HepG2 (cell line): Measurements from ENCODE around the gene STYX. TPM values are rescaled to one million over a fixed set of nuclear protein-coding genes. Genes with fewer than 3 reads are reported as not detected.

Experiments
- ATAC-seq: fragments of 200-7000 bp; cut with Tn5 transposase; 3 replicates; pipeline ENCODE4 v1.9.1; 2020; ENCODE audit warnings: mild to moderate bottlenecking, moderate library complexity
- BruUV-seq: library from RNA; stranded (reverse); fragments of 400-500 nt; replicated peaks from 2 replicates; lab custom pipeline; 2021; lab: Mats Ljungman, UMichigan
- CTCF ChIA-PET: fragments of 300-600 bp; formaldehyde crosslinking; extraction: SDS; loops from one replicate; lab custom pipeline; 2021; ENCODE audit warnings: low total read pairs, inconsistent platforms, low intra/inter-chr PET ratio; lab: Yijun Ruan, JAX
- POLR2A ChIA-PET: fragments of 350-600 bp; sonication (Branson Sonifier 250); formaldehyde crosslinking; loops from one replicate; lab custom pipeline; 2020; ENCODE audit warnings: antibody characterized with exemption, inconsistent platforms; lab: Yijun Ruan, JAX
- DNase-seq: peaks from one replicate; pipeline ENCODE4 v3.0.0-alpha.2; 2015; ENCODE audit warnings: low spot score
- FAIRE-seq: peaks from 3 replicates; lab custom pipeline; 2011; peaks lifted over from hg19 to GRCh38; lab: Jason Lieb, UNC
- H2AFZ ChIP-seq: one replicate; pipeline ENCODE4 v1.6.1; 2011; ENCODE audit warnings: low read length, inconsistent platforms
- H3K27ac ChIP-seq: fragments of 300-600 bp; 3 replicates; pipeline ENCODE4 v1.8.0; 2011; ENCODE audit warnings: mixed run types, mild to moderate bottlenecking, mixed read lengths, low read length, inconsistent platforms; ENCODE audit not compliant: insufficient read depth; ENCODE audit errors: extremely low read length
- H3K27me3 ChIP-seq, 2 experiments: fragments of 200-600 bp in 1 of 2; 2 replicates in 1 of 2; 3 replicates in 1 of 2; pipeline versions ENCODE4 v1.6.0 to v1.8.0; 2011; ENCODE audit warnings: low read length in 2 of 2, mild to moderate bottlenecking in 2 of 2, moderate library complexity in 2 of 2, inconsistent platforms in 1 of 2; ENCODE audit not compliant: insufficient read depth in 2 of 2, control insufficient read depth in 1 of 2
- H3K36me3 ChIP-seq, 2 experiments: fragments of 200-600 bp in 1 of 2; replicated peaks in 1 of 2; 2 replicates in 1 of 2; 3 replicates in 1 of 2; pipeline versions ENCODE4 v1.5.1 to v1.8.0; 2011; ENCODE audit warnings: low read length in 2 of 2, inconsistent platforms in 1 of 2; ENCODE audit not compliant: insufficient read depth in 2 of 2, control insufficient read depth in 1 of 2
- H3K4me1 ChIP-seq: 2 replicates; pipeline ENCODE4 v1.5.1; 2012; ENCODE audit warnings: low read length, inconsistent platforms; ENCODE audit not compliant: insufficient read depth
- H3K4me2 ChIP-seq: 2 replicates; pipeline ENCODE4 v1.6.0; 2011; ENCODE audit warnings: low read depth, low read length, inconsistent platforms
- H3K4me3 ChIP-seq, 3 experiments: fragments of 200-600 bp in 1 of 3; sonication (generic), shearing (Covaris generic) in 1 of 3; replicated peaks in 1 of 3; 2 replicates each; pipeline ENCODE4 v1.5.1; 2011 to 2016; ENCODE audit warnings: low read length in 3 of 3, inconsistent platforms in 2 of 3, low read depth in 2 of 3, mild to moderate bottlenecking in 2 of 3, control low read depth in 1 of 3, mixed read lengths in 1 of 3; ENCODE audit not compliant: insufficient read depth in 1 of 3
- H3K79me2 ChIP-seq: one replicate; pipeline ENCODE4 v1.6.1; 2011; ENCODE audit warnings: low read length, inconsistent platforms; ENCODE audit not compliant: insufficient read depth
- H3K9ac ChIP-seq: 2 replicates; pipeline ENCODE4 v1.6.0; 2011; ENCODE audit warnings: mild to moderate bottlenecking, low read depth, low read length, inconsistent platforms; ENCODE audit not compliant: insufficient read depth
- H3K9me3 ChIP-seq: 2 replicates; pipeline ENCODE4 v1.5.1; 2012; ENCODE audit warnings: mild to moderate bottlenecking, low read length
- H4K20me1 ChIP-seq: 2 replicates; pipeline ENCODE4 v1.6.0; 2011; ENCODE audit warnings: inconsistent platforms, mild to moderate bottlenecking, low read length, moderate library complexity; ENCODE audit not compliant: insufficient read depth
- CEBPB ChIP-seq: IDR thresholded peaks from 2 replicates; pipeline ENCODE4 v1.6.1; 2011; ENCODE audit warnings: low read depth, low read length, improper control_type of control experiment, borderline replicate concordance
- CEBPG ChIP-seq: IDR thresholded peaks from 2 replicates; pipeline ENCODE4 v1.6.1; 2016
- HOXD1 ChIP-seq: sonication (generic); formaldehyde crosslinking; IDR thresholded peaks from 2 replicates; pipeline ENCODE4 v1.5.0; 2020; ENCODE audit warnings: missing genetic modification reagents
- JUN ChIP-seq: sonication (generic); formaldehyde crosslinking; IDR thresholded peaks from 2 replicates; pipeline ENCODE4 v1.4.0; 2020; ENCODE audit warnings: mild to moderate bottlenecking, missing genetic modification reagents
- RBFOX2 ChIP-seq: fragments of 200-400 bp; formaldehyde crosslinking; IDR thresholded peaks from 2 replicates; pipeline ENCODE4 v1.6.1; 2017; ENCODE audit warnings: low read depth, mild to moderate bottlenecking, low read length
- TAF1 ChIP-seq: sonication (generic); formaldehyde crosslinking; IDR thresholded peaks from 2 replicates; pipeline ENCODE4 v1.4.0; 2020; ENCODE audit warnings: missing genetic modification reagents
- TAF15 ChIP-seq: fragments of 200-400 bp; formaldehyde crosslinking; IDR thresholded peaks from one replicate; pipeline ENCODE4 v1.6.1; 2018; ENCODE audit warnings: mild to moderate bottlenecking, low read depth, low read length; ENCODE audit not compliant: poor library complexity, severe bottlenecking
- TBL1XR1 ChIP-seq: fragments of 150-350 bp; IDR thresholded peaks from 2 replicates; pipeline ENCODE4 v1.6.1; 2014; ENCODE audit warnings: borderline replicate concordance, low read length; ENCODE audit not compliant: partially characterized antibody
- TRIM24 ChIP-seq: sonication (generic); formaldehyde crosslinking; IDR thresholded peaks from 2 replicates; pipeline ENCODE4 v1.8.0; 2022; ENCODE audit warnings: mild to moderate bottlenecking, missing genetic modification reagents
- ZNF550 ChIP-seq: sonication (generic); formaldehyde crosslinking; IDR thresholded peaks from 2 replicates; pipeline ENCODE4 v1.4.0; 2020; ENCODE audit warnings: mild to moderate bottlenecking, missing genetic modification reagents, borderline replicate concordance
- ZNF567 ChIP-seq: sonication (generic); formaldehyde crosslinking; IDR thresholded peaks from 2 replicates; pipeline ENCODE4 v1.8.1; 2023; ENCODE audit warnings: mild to moderate bottlenecking, missing genetic modification reagents, borderline replicate concordance
- ZNF644 ChIP-seq: IDR thresholded peaks from 2 replicates; pipeline ENCODE4 v1.6.1; 2016; ENCODE audit warnings: low read depth
- ZNF672 ChIP-seq: sonication (generic); formaldehyde crosslinking; IDR thresholded peaks from 2 replicates; pipeline ENCODE4 v1.8.1; 2022; ENCODE audit warnings: missing genetic modification reagents
- ZNF788 ChIP-seq: sonication (generic); formaldehyde crosslinking; IDR thresholded peaks from 2 replicates; pipeline ENCODE4 v1.5.0; 2020; ENCODE audit warnings: mild to moderate bottlenecking, missing genetic modification reagents, borderline replicate concordance
- ZNF792 ChIP-seq: IDR thresholded peaks from 2 replicates; pipeline ENCODE4 v1.6.1; 2016
- WGBS: methylation state at CpG from one replicate; pipeline ENCODE4 v1.1.6; 2017; ENCODE audit warnings: low lambda C conversion rate; 5-methylcytosine and 5-hydroxymethylcytosine counted together
- in situ Hi-C: cut with HindIII; loops from 2 replicates; pipeline ENCODE4 v1.10.0; 2017; ENCODE audit warnings: low pct_unique_long_range_greater_than_20kb; ENCODE audit not compliant: extremely low pct_ligation_motif_present
- intact Hi-C: fragments of 100-400 bp; cut with micrococcal nuclease; formaldehyde crosslinking; loops from one replicate; pipeline ENCODE4 v1.10.0; 2022; ENCODE audit not compliant: unreplicated experiment
- polyA plus RNA-seq, 8 experiments: library from polyadenylated mRNA; depleted of rRNA in 3 of 8; stranded (reverse) in 7 of 8; unstranded in 1 of 8; fragments of >200 nt; fragmentation: Illumina TruSeq in 4 of 8; extraction: Trizol in 4 of 8; gene quantifications; 2 replicates each; pipeline versions ENCODE4 v1.2.1 to v1.2.3, GENCODE V29; 2011 to 2016; ENCODE audit warnings: low read depth in 4 of 8, missing spikeins in 1 of 8, mixed read lengths in 1 of 8; ENCODE audit not compliant: insufficient read depth in 1 of 8
- total RNA-seq, 5 experiments: library from RNA; depleted of rRNA; stranded (reverse); fragments of >200 nt; fragmentation: Illumina TruSeq; extraction: Trizol; gene quantifications; 2 replicates each; pipeline ENCODE4 v1.2.3, GENCODE V29; 2016; ENCODE audit warnings: low read depth in 1 of 5

The STYX gene
- total and polyA plus RNA-seq, 2 of the 13 experiments (the other 11 are each of a cell fraction or from before 2014, with no cell fraction given): 6.6 to 10.9 TPM

DNA sequence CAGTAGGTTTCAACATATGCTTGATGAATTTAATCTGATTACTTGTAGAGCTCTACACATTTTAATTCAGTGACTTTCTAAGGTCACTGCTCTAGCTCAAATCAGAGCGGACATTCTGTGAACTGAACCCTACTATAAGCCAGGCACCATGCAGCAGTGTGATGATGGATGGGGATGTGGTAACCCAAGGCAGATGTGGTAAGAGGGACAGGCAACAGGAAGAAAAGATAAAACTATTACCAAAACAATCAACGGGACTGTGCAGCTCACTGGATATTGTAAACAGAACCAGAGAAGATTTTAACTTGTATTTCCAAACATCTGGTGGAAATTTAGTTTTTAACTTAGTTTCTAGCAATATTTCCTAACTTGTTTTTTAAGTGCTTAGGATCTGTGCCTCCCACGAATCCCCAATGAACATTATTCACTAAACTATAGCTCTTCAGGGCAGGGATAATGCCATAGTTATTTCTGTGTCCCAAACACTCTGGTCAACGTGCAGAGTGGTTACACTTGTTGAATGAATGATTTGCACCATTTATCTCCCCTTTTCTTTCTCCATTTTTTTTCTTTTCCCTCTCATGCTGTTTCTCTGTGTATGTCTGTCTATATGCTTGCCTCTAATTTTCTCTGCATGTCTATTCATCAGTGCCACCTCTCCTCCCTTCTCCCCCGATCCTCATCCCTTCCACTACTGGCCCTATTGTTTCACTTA lies 37.6 kb upstream of the STYX start:
- BruUV-seq: no TSS peak
- H3K9me3 ChIP-seq: no peaks in the 10 kb centered on the region
- TF ChIP-seq TAF15 (no peak), TAF1 (CRISPR knock-in tag) (no peak), JUN (CRISPR knock-in tag) (no peak), CEBPG (CRISPR knock-in tag) (peak; percentile 43; the same call in 1 of the 2 replicates), ZNF792 (CRISPR knock-in tag) (no peak), RBFOX2 (0 out of 2 replicates have a peak, but pooled peaks have one; percentile 35), ZNF788 (no peak), ZNF567 (no peak), CEBPB (peak; percentile 51; the same call in 1 of the 2 replicates), ZNF550 (CRISPR knock-in tag) (no peak), HOXD1 (peak; percentile 83), TBL1XR1 (no peak), ZNF644 (CRISPR knock-in tag) (peak; percentile 64; the same call in 1 of the 2 replicates), ZNF672 (CRISPR knock-in tag) (no peak), TRIM24 (CRISPR knock-in tag) (no peak)
- 56% methylated on average over 5 of the region's 5 CpGs for WGBS
- H4K20me1 ChIP-seq: peaks cover 48% of the 10 kb centered on the region
- intact Hi-C loops: no loop called here
- peak overlapping the region; percentile 7 for H3K27ac ChIP-seq
- in situ Hi-C loops: no loop called here
- no peak for FAIRE-seq
- no peak for DNase-seq
- H3K4me3 ChIP-seq: peak overlapping the region; percentile 35 to 90 (median 38); a peak in 5 of 6 replicates
- peak overlapping the region; percentile 48 for H3K9ac ChIP-seq
- H3K4me1 ChIP-seq: peaks cover 75% of the 10 kb centered on the region
- no peaks in the 10 kb centered on the region for H3K36me3 ChIP-seq
- H3K27me3 ChIP-seq: no peaks in the 10 kb centered on the region; a peak in 1 of 5 replicates
- ChIA-PET POLR2A (interaction anchor here (1.0 to 1.5 kb wide), 2 partner anchors 15 to 37 kb away, joined by 3 to 5 read pairs; partner anchors contain the start of gene PSMC6), CTCF (no interaction called here)
- no peak overlapping the region for H2AFZ ChIP-seq
- ATAC-seq: no peak
- H3K4me2 ChIP-seq: peak overlapping the region; percentile 60
- H3K79me2 ChIP-seq: peaks cover 77% of the 10 kb centered on the region
